C4-2B (cell line): ENCODE data around the gene PCSK6.

Experiments
- H3K27ac ChIP-seq: fragments of 450-650 bp; 2 replicates; pipeline ENCODE4 v1.5.1; 2017
- ZFX ChIP-seq: fragments of 450-650 bp; IDR thresholded peaks from 2 replicates; pipeline ENCODE4 v1.6.1; 2017
- TF ChIP-seq, protein P1 (sequence below): fragments of 450-650 bp; conservative IDR thresholded peaks from 2 replicates; pipeline ENCODE4 v1.5.1; 2017; ENCODE audit warnings: mild to moderate bottlenecking

The PCSK6 gene

DNA sequence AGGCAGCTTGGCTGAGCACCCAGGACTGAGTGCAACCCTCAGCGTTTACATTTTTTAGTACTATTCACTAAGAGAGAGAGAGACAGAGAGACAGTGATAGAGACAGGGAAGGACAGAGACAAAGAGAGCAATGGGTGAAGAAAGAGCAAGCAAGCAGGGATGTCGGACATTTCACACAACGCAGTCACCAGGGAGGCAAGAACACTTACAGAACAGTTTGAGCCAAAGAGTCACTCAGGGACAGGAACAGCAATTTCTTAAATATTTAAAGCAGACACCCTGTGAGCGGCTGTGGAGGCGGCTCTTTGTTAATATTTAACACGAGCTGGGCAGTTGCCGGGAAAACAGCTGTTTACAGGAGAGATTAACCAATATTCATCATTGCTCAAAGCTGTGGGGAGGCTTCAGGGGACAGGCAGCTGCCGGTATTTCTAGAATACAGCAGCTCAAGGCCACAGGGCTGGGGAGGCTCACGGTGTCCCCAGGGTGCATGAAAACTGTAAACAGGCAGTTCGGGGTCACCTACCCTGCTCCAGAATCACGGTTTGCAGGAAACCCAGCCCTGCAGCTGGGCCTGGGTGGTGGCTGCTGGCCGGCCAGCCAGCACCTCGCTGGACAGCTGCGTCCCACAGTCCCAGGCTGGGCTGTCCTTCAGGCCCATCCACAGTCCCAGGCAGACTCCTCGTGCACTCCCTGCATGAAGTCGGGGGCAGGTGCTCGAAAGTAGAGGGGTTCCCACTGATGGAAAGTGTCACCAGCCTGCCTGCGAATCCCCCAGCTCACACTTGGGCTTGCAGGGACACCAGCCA is 38.8 kb upstream of the PCSK6 start:
- no peak overlapping the region for H3K27ac ChIP-seq
- TF ChIP-seq, protein P1, sequence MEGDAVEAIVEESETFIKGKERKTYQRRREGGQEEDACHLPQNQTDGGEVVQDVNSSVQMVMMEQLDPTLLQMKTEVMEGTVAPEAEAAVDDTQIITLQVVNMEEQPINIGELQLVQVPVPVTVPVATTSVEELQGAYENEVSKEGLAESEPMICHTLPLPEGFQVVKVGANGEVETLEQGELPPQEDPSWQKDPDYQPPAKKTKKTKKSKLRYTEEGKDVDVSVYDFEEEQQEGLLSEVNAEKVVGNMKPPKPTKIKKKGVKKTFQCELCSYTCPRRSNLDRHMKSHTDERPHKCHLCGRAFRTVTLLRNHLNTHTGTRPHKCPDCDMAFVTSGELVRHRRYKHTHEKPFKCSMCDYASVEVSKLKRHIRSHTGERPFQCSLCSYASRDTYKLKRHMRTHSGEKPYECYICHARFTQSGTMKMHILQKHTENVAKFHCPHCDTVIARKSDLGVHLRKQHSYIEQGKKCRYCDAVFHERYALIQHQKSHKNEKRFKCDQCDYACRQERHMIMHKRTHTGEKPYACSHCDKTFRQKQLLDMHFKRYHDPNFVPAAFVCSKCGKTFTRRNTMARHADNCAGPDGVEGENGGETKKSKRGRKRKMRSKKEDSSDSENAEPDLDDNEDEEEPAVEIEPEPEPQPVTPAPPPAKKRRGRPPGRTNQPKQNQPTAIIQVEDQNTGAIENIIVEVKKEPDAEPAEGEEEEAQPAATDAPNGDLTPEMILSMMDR: no peak
- no peak for TF ChIP-seq ZFX

DNA sequence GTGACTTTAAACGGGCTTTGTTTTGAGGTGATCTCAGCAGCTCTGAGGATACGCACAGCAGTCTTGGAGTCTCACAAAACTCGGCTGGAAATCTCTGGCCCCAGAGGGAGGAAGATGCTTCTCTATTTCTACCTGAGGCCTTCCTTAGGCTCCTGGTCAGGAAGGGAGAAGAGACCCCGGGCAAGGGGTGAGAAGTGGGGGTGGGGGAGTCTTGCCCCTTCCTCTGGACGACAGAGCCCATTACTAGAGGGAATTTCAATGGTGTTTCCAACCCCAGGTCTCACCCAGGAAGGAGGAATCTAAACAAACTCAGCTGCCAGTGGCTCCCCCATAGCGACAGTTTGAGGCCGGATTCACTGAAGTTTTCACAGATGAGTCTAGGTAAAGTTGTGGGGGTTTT is 37.4 kb upstream of the PCSK6 start:
- no peak overlapping the region for H3K27ac ChIP-seq
- TF ChIP-seq ZFX: no peak
- TF ChIP-seq, protein P1: no peak

DNA sequence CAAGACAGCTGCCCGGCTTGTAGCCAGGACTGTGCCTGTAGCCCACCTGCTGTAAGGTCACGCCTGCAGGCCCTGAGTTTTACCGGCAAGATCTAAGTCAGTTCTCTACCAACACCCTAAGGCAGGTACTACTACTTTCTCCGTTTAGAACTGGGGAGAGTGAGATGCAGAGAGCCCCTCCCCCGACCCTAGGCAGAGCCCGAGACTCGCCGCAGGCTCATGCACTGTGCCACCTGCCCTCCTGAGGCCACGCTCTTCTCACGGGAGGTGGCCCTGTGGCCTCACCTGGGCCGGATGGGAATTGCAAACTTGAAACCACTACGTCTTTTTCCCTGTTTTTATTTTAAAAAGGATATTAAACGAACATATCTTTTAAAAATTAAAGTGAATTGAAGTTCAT is 36.9 kb upstream of the PCSK6 start:
- TF ChIP-seq, protein P1: no peak
- no peak for TF ChIP-seq ZFX

DNA sequence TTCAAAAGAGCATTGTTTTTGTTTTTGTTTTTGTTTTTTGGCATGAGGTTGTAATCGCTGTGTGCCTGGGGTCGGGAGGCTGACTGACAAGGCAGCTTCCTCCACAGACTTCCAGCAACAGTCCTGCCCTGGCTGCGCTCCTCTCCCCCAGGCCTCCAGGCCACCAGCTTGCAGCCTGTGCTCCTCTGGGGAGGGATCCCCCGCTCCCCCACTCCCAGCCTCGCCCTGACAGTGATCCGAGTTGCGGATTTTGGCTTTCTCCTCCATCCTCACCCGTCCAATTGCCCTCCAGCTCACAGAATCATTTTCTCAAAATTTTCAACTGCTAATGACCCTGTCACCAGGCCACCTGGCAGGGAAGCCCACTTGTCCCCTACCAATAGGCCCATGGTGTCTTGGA is 36.5 kb upstream of the PCSK6 start:
- no peak for TF ChIP-seq ZFX
- TF ChIP-seq, protein P1: no peak

More for the DNA sequence above, 36.9 kb upstream of the PCSK6 start:
- no peak overlapping the region for H3K27ac ChIP-seq

DNA sequence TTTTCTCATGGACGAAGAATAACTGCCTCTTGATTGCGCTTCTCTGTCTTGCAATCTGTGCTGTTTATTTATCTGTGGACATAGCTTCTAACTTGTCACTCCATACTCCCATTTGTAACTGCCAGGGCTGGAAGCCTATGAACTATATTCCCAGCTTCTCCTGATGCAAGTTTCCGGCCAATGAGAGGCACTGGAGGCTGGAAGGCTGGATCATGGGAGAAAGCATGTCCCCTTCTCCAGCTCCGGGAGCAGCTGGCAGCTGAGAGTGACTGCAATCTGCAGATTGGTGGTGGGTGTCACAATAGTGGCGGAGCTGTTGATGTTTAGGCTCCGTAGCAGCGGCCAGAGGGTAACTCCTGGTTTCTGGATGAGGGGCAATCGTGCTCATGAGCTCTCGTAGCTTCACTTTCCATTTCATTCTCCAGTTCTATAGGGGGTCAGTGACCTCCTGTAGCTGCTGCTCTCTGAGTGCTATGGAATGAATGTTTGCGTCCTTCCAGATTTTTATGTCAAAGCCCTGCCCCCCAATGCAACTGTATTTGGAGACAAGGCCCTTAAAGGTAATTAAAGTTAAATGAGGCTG is 35.7 kb upstream of the PCSK6 start:
- TF ChIP-seq ZFX: no peak
- TF ChIP-seq, protein P1: no peak

More for the DNA sequence above, 36.5 kb upstream of the PCSK6 start:
- no peak overlapping the region for H3K27ac ChIP-seq

DNA sequence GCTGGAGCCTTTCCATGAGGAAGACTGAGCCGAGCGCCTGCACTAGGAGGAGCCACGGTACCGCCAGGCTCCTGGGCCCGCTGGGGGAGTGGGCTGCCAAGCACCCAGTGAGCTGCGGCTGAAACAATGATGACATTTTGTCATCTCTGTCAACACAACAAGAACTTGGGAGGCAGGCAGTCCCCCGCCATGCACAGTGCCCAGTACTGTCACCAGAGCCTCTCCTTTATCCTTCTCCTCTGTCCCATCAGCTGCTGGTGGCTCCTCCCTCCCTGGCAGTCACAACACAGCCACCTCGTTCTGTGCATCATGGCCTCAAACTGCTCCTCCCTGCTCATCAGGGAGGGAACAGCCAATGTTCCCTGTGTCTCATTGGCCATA is 34.0 kb upstream of the PCSK6 start:
- TF ChIP-seq, protein P1: no peak
- no peak for TF ChIP-seq ZFX
- H3K27ac ChIP-seq: no peak overlapping the region

More for the DNA sequence above, 35.7 kb upstream of the PCSK6 start:
- no peak overlapping the region for H3K27ac ChIP-seq
